Nephron progenitor cell (in vitro differentiated cells): ENCODE results near the gene ABR.
"Not testable (repeated sequence)": the region's sequence is repeated elsewhere in the genome, so short reads cannot be mapped to it uniquely, and the experiment has no call there.

Experiments used
- DNase-seq: peaks from one replicate; pipeline ENCODE4 v3.0.0; 2021
- H3K27ac Mint-ChIP-seq: 2 replicates; pipeline ENCODE4 v1.8.0; 2021; ENCODE audit warnings: mild to moderate bottlenecking, moderate library complexity, mixed read lengths
- H3K27me3 Mint-ChIP-seq: 2 replicates; pipeline ENCODE4 v1.8.0; 2021; ENCODE audit warnings: mild to moderate bottlenecking, low read depth, mixed read lengths; ENCODE audit not compliant: poor library complexity
- H3K36me3 Mint-ChIP-seq: 2 replicates; pipeline ENCODE4 v1.8.0; 2021; ENCODE audit warnings: low read depth, mixed read lengths
- H3K4me1 Mint-ChIP-seq: 2 replicates; pipeline ENCODE4 v1.8.0; 2021; ENCODE audit warnings: mixed read lengths
- H3K4me3 Mint-ChIP-seq: 2 replicates; pipeline ENCODE4 v1.8.0; 2021; ENCODE audit warnings: mild to moderate bottlenecking, moderate library complexity, mixed read lengths
- H3K9me3 Mint-ChIP-seq: 2 replicates; pipeline ENCODE4 v1.8.0; 2021; ENCODE audit warnings: mild to moderate bottlenecking, moderate library complexity, mixed read lengths
- CTCF ChIP-seq: fragments of 200-600 bp; sonication (generic); IDR thresholded peaks from 2 replicates; pipeline ENCODE4 v1.5.0; 2021; ENCODE audit warnings: antibody characterized with exemption

The ABR gene

GRCh38 chr17:1074886-1075605 is 104.7 kb downstream of the ABR start:
- TF ChIP-seq CTCF, result no peak
- no peak for DNase-seq
- Mint-ChIP-seq H3K36me3 (peaks cover 17% of the 10 kb centered on the region), H3K27ac (no peak overlapping the region), H3K4me3 (no peak overlapping the region), H3K4me1 (peaks cover 43% of the 10 kb centered on the region), H3K9me3 (no peaks in the 10 kb centered on the region), H3K27me3 (peaks cover 13% of the 10 kb centered on the region)

GRCh38 chr17:1073963-1074625 is 105.7 kb downstream of the ABR start:
- not testable (repeated sequence) for DNase-seq, H3K4me3 Mint-ChIP-seq, H3K27ac Mint-ChIP-seq, H3K9me3 Mint-ChIP-seq
- Mint-ChIP-seq H3K36me3 (peaks cover 15% of the 10 kb centered on the region), H3K27me3 (peaks cover 13% of the 10 kb centered on the region), H3K4me1 (peaks cover 40% of the 10 kb centered on the region)

- no peak overlapping the region for H3K4me3 Mint-ChIP-seq
- H3K4me1 Mint-ChIP-seq, result peaks cover 39% of the 10 kb centered on the region
- no peak for TF ChIP-seq CTCF
- H3K9me3 Mint-ChIP-seq, result no peaks in the 10 kb centered on the region
- H3K27me3 Mint-ChIP-seq, result peaks cover 9% of the 10 kb centered on the region
- DNase-seq, result no peak
- peaks cover 17% of the 10 kb centered on the region for H3K36me3 Mint-ChIP-seq
- no peak overlapping the region for H3K27ac Mint-ChIP-seq
These were observed 106.4 kb downstream of the ABR start for GRCh38 chr17:1073241-1073962.

GRCh38 chr17:1072551-1072961 is 107.2 kb downstream of the ABR start:
- H3K27me3 Mint-ChIP-seq, result peaks cover 3% of the 10 kb centered on the region
- peaks cover under 1% of the 10 kb centered on the region for H3K9me3 Mint-ChIP-seq
- H3K4me1 Mint-ChIP-seq, result peaks cover 31% of the 10 kb centered on the region
- no peak for TF ChIP-seq CTCF
- H3K36me3 Mint-ChIP-seq, result peaks cover 21% of the 10 kb centered on the region
- H3K4me3 Mint-ChIP-seq, result no peak overlapping the region
- no peak overlapping the region for H3K27ac Mint-ChIP-seq
- no peak for DNase-seq

- no peak overlapping the region for H3K4me3 Mint-ChIP-seq
- peaks cover 14% of the 10 kb centered on the region for H3K9me3 Mint-ChIP-seq
- TF ChIP-seq CTCF, result no peak
- peaks cover 20% of the 10 kb centered on the region for H3K4me1 Mint-ChIP-seq
- H3K27ac Mint-ChIP-seq, result no peak overlapping the region
- H3K36me3 Mint-ChIP-seq, result peaks cover 34% of the 10 kb centered on the region
- H3K27me3 Mint-ChIP-seq, result no peaks in the 10 kb centered on the region
- DNase-seq, result no peak
These were observed 108.5 kb downstream of the ABR start for GRCh38 chr17:1071103-1071825.

- Mint-ChIP-seq H3K27me3 (no peaks in the 10 kb centered on the region), H3K4me1 (peaks cover 16% of the 10 kb centered on the region), H3K36me3 (peaks cover 42% of the 10 kb centered on the region), H3K4me3 (no peak overlapping the region), H3K27ac (no peak overlapping the region), H3K9me3 (peaks cover 22% of the 10 kb centered on the region)
- no peak for TF ChIP-seq CTCF
- no peak for DNase-seq
These were observed 109.4 kb downstream of the ABR start for GRCh38 chr17:1070411-1070810.
